KOPT-K1 (cell line): ENCODE measurements around the gene DCAF12.
"Not testable (repeated sequence)": the region's sequence is repeated elsewhere in the genome, so short reads cannot be mapped to it uniquely, and the experiment has no call there.

Experiments
- H3K27ac ChIP-seq: fragments of 200-600 bp; sonication (generic); 2 replicates; pipeline ENCODE4 v1.5.1; 2016; ENCODE audit warnings: antibody characterized with exemption, mild to moderate bottlenecking, low read depth, low read length; ENCODE audit not compliant: poor library complexity, severe bottlenecking
- H3K36me3 ChIP-seq: fragments of 200-600 bp; sonication (generic); 2 replicates; pipeline ENCODE4 v1.5.1; 2017; ENCODE audit warnings: antibody characterized with exemption, mild to moderate bottlenecking, low read length, moderate library complexity; ENCODE audit not compliant: insufficient read depth
- H3K9me3 ChIP-seq: fragments of 200-600 bp; sonication (generic); 2 replicates; pipeline ENCODE4 v1.5.1; 2017; ENCODE audit warnings: antibody characterized with exemption, low read length, mild to moderate bottlenecking; ENCODE audit not compliant: insufficient read depth, poor library complexity, severe bottlenecking

The DCAF12 gene

DNA sequence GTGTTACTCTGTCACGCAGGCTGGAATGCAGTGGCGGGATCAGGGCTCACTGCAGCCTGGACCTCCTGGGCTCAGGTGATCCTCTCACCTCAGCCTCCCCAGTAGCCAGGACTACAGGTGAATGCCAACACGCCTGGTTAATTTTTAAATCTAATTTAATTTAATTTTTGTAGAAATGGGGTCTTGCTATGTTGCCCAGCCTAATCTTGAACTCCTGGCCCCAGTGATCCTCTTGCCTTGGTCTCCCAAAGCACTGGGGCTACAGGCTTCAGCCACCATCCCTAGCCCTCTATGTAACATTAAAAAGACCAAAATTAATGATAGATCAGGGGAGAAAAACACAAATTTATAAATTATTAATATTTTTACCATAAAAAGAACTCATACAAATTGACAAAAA lies 66.5 kb downstream of the DCAF12 start:
- Histone ChIP-seq H3K27ac (no peak overlapping the region), H3K9me3 (no peaks in the 10 kb centered on the region), H3K36me3 (no peaks in the 10 kb centered on the region)

DNA sequence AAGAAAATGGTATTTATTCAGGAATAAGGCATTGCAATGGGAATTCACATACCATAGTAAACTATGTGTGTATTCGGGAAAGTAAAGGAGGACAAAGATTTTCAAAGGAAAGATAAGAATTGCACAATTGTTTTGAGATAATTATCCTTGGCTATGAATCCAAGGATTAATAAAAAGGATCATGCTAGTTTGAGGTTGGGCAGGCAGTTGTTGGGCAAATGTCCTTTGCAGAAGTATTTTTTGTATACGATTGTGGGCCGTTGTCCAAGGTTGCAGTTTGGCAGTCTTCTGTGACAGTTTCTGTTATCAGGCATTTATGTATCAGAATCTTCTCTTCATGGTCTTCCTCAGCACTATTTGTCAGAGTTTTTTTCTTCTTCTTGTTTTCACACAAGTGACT lies 67.2 kb downstream of the DCAF12 start:
- Histone ChIP-seq H3K36me3 (no peaks in the 10 kb centered on the region), H3K9me3 (no peaks in the 10 kb centered on the region), H3K27ac (no peak overlapping the region)

DNA sequence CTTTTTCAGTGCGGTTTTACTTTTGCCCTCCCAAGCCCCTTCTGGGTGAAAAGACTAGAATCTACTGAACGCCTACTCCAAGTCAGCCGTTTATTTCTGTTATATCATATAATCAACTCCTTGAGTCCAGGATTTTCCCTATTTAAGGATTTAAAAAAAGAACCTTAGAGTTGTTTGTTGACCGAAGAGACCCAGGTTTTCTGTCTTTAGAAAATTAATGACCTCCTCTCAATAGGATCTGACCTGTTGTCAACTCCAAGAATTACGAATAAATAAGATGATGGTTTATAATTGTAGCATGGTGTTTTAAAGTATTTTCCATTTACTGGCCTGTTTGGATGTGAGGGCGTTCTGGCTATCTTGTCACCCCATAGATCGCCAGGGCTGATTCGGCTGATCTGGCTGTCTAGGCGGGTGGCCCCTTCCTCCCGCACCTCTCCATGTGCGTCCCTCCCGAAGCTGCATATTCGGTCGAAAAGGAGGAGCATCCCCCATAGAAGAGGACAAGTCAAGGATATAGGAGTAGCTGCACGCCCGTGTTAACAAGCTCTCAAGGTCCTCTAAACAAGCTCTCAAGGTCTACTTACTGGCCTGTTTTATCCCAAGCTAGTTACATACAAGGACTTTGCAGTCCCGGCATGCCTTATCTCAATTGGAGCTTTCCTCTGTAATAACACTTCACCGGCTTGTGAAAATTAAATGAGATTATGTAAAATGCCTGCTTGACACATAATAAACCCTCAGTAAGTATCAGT lies 76.7 kb downstream of the DCAF12 start:
- peaks cover 3% of the 10 kb centered on the region; the same call in 1 of the 2 replicates for H3K36me3 ChIP-seq
- peak overlapping the region; percentile 95 for H3K27ac ChIP-seq
- H3K9me3 ChIP-seq: no peaks in the 10 kb centered on the region

DNA sequence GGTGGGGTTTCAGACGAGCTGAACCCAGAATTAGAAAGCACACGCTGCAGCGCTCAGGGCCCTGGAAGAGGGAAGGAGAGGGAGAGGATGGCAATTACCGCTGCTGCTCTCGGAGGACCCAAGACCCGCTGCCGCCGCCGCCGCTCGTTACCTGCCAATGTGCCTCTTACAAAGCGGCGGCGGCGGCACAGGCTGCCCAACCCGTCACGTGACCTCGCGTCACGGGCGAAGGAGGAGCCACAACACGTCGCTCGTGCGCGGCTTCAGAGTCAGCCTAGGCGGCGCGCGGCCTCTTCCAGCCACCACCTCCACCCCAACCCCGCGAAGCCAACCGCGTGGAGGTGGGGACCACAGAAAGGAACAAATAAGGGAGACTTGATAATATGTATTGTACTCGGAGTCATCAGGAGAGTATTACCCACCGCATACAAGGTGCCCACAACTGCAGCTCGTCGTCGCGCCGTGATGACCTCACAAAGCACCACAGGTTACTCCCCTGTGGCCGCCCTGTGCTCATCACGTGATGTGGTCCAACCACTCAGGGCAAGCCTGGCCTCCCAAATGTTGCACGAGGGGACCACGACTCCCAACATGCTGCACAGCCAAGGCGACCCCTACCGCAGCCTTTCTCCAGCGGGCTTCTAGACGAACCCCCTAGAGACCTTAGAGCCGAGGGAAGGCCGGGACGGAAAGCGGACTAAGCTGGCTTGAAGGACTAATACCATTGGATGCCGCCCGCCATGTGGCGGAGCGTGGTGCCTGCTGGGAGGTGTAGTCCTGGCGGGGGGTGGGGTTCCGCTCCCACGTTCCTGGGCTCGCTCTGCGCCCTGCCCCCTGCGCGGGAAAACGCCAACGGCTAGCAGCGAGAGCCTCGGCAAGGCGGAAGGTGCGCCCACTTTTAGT lies 77.5 kb downstream of the DCAF12 start, which contains the start of gene UBAP2:
Gene UBAP2, minus strand, starts transcription at position 161 of the 903 bp plus-strand sequence. CDS start 31,739 bp downstream, outside the sequence.
- no peaks in the 10 kb centered on the region for H3K9me3 ChIP-seq
- peaks cover 11% of the 10 kb centered on the region for H3K36me3 ChIP-seq
- H3K27ac ChIP-seq: peak within 1 kb of the TSS; percentile 95

DNA sequence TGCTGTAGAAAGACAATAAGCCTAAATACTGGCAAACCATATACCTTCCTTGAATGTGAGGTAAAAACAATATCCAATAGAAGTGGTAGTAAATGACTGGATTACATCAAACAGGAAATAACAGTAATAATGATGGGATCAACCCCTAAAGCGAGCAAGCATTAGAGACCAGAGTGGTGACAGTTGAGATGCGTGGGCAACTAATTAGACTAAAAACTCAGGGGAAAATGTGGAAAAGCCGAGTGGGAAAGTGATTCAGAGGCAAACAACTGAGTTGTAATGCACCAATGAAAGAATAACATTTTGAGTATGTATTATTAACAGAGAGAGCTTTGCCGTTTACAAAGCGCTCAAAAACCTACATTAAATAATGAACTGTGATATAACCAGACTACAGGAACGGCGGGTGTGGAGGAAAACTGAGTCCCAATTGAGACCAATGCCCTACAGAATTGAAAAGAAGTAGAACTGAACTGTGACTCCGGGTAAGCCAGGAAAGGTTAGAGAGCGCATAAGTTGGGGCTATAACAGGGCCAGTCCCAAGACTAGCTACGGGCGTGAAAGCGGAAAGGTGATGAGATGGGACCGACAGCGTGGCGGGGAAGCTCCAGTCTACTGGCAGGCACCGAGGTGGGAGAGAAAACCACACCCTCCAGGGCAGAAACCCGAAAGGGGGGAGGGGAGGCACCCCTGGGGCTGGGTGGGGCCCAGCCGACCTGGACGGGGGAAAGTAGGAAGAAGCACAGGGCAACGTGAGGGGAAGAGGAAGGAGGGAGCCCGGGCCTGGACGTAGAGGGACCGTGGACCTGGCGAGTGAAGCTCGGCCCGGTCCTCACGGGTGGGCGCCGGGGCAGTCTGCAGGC lies 78.4 kb downstream of the DCAF12 start:
- Histone ChIP-seq H3K9me3 (no peaks in the 10 kb centered on the region), H3K27ac (peak overlapping the region; percentile 95), H3K36me3 (peaks cover 20% of the 10 kb centered on the region)

DNA sequence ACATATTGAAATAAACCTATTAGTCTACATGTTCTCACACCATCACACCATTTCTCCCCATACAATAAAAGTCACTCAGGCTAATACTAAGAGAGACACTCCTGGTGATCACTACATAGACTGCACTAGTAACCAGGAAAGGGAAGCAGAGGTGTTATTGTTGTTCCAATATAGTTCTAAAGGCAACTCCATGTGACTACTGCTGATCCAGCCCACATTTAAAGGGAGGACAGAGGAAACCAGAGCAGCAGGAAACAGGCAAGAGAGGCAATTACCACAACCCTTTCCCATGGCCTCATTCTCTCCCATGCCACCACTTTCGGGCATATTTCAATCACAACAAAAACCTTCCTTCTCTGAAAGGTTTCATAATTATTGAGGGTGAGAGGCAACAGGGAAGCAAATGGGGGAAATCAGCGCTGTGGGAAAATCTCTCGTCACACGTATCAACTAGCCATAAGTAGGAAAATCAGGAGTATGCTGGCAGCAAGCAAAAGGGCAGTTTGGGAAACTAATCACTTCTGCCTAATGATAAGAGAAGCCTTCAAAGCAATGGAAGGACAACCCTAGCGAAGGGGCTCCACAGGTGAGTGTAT lies 79.6 kb downstream of the DCAF12 start:
- Histone ChIP-seq H3K27ac (peak overlapping the region; percentile 95), H3K36me3 (peaks cover 32% of the 10 kb centered on the region), H3K9me3 (no peaks in the 10 kb centered on the region)

DNA sequence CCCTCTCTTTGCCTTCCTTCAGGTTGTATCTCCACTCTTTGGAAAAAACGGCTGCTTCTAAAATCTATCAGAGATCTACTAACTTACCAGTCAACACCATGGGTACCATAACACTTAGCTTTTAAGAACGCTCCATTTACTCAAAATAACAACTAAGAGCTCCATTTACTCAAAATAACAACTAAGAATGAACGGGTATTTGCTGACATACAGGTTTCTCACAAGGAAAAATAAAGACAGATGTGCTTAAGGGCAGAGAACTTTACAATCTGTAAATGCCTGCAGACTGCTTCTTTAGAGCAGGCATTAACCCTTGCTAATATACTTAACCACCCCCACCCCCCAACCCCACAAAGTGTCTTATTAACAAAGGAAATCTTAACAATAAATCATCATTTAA lies 80.6 kb downstream of the DCAF12 start:
- Histone ChIP-seq H3K36me3 (peaks cover 41% of the 10 kb centered on the region), H3K27ac (no peak overlapping the region), H3K9me3 (no peaks in the 10 kb centered on the region)

DNA sequence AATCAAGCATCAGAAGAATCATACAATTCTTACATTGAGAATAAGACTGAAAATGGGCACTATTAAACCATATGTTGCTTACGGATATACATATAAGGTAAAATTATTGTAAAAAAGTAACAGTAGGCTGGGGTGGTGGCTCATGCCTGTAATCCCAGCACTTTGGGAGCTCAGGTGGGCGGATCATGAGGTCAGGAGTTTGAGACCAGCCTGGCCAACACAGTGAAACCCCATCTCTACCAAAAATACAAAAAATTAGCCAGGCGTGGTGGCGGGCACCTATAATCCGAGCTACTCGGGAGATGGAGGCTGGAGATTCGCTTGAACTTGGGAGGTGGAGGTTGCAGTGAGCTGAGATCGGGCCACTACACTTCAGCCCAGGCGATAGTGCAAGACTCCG lies 84.4 kb downstream of the DCAF12 start:
- not testable (repeated sequence) for H3K27ac ChIP-seq, H3K9me3 ChIP-seq
- H3K36me3 ChIP-seq: peaks cover 66% of the 10 kb centered on the region

DNA sequence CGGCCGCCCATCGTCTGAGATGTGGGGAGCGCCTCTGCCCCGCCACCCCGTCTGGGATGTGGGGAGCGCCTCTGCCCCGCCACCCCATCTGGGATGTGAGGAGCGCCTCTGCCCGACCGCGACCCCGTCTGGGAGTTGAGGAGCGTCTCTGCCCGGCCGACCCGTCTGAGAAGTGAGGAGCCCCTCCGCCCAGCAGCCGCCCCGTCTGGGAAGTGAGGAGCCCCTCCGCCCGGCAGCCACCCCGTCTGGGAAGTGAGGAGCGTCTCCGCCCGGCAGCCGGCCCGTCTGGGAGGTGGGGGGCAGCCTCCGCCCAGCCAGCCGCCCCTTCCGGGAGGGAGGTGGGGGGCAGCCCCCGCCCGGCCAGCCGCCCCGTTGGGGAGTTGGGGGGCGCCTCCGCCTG lies 87.6 kb downstream of the DCAF12 start:
- not testable (repeated sequence) for H3K27ac ChIP-seq, H3K9me3 ChIP-seq
- peaks cover 69% of the 10 kb centered on the region for H3K36me3 ChIP-seq

DNA sequence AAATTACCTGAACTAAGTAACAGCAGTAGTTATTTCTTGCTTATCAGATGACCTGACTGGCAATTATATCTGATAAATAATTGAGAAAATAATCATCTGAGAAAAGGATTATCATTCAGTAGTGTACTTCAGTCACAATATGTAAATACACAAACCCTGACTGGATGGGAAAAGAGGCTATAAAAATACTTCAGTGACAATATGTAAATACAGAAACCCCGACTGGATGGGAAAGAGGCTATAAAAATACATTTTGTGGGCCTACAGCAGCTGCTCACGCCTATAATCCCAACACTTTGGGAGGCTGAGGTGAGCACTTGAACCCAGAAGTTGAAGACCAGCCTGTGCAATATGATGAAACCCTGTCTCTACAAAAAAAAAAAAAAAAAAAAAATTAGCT lies 88.9 kb downstream of the DCAF12 start:
- peaks cover 68% of the 10 kb centered on the region for H3K36me3 ChIP-seq
- H3K27ac ChIP-seq: no peak overlapping the region
- H3K9me3 ChIP-seq: no peaks in the 10 kb centered on the region

DNA sequence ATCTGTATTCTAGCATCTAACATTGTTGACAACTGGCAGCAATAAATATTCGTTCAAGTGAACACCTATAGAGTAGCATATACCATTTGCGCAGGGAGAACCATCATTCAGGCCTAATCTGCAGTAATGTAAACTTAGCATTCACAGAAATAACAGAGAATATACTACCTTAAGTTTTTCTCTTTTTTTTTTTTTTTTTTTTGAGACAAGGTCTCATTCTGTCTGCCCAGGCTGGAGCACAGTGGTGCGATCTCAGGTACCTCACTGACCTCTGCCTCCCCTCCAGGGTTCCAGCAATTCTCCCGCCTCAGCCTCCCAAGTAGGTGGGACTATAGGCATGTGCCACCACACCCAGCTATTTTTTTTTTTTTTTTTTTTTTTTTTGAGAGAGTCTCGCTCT lies 89.9 kb downstream of the DCAF12 start:
- H3K36me3 ChIP-seq: peaks cover 68% of the 10 kb centered on the region
- H3K27ac ChIP-seq: no peak overlapping the region

More for the DNA sequence above, 89.9 kb downstream of the DCAF12 start:
- H3K9me3 ChIP-seq: no peaks in the 10 kb centered on the region
